GM12878 (cell line): ENCODE data around the gene HORMAD1. TPM values are rescaled to one million over a fixed set of nuclear protein-coding genes. Genes with fewer than 3 reads are reported as not detected.
A peak's percentile ranks its signal among the peaks of the same experiment; 100 is the strongest.

Source experiments
- ATAC-seq: fragments of 200-7000 bp; cut with Tn5 transposase; 3 replicates; pipeline ENCODE4 v1.9.1; 2020; ENCODE audit warnings: mild to moderate bottlenecking, moderate library complexity
- BruUV-seq: library from RNA; stranded (reverse); fragments of 400-500 nt; replicated peaks from 2 replicates; lab custom pipeline; 2021; lab: Mats Ljungman, UMichigan
- CTCF ChIA-PET: fragments of 300-600 bp; sonication (Branson Sonifier 250); formaldehyde crosslinking; extraction: SDS; loops from one replicate; lab custom pipeline; 2021; ENCODE audit warnings: inconsistent platforms; lab: Yijun Ruan, JAX
- POLR2A ChIA-PET: fragments of 350-600 bp; formaldehyde crosslinking; extraction: SDS; loops from one replicate; lab custom pipeline; 2021; ENCODE audit warnings: inconsistent platforms; lab: Charles Lee
- RAD21 ChIA-PET: fragments of 300-600 bp; sonication (Branson Sonifier 250); formaldehyde crosslinking; loops from one replicate; lab custom pipeline; 2023; ENCODE audit warnings: antibody characterized with exemption; ENCODE audit not compliant: unreplicated experiment; lab: Charles Lee
- SMC1A ChIA-PET: fragments of 300-600 bp; sonication (Branson Sonifier 250); formaldehyde crosslinking; loops from one replicate; lab custom pipeline; 2023; ENCODE audit not compliant: unreplicated experiment, uncharacterized antibody; lab: Charles Lee
- DNase-seq: peaks from one replicate; pipeline ENCODE4 v3.0.0-alpha.2; 2011; ENCODE audit warnings: low read depth, low spot score
- FAIRE-seq: peaks from 3 replicates; lab custom pipeline; 2011; peaks lifted over from hg19 to GRCh38; lab: Jason Lieb, UNC
- H2AFZ ChIP-seq: 2 replicates; pipeline ENCODE4 v1.6.0; 2011; ENCODE audit warnings: low read depth, low read length, control low read depth; ENCODE audit not compliant: control insufficient read depth
- H3K27ac ChIP-seq: 2 replicates; pipeline ENCODE4 v1.5.1; 2011; ENCODE audit warnings: control low read depth; ENCODE audit not compliant: control insufficient read depth, insufficient read depth
- H3K27me3 ChIP-seq, 2 experiments: replicated peaks in 1 of 2; 2 replicates each; pipeline versions ENCODE4 v1.6.0 to v1.6.1; 2011; ENCODE audit warnings: low read length in 1 of 2; ENCODE audit not compliant: control insufficient read depth in 2 of 2, insufficient read depth in 2 of 2
- H3K36me3 ChIP-seq, 2 experiments: 2 replicates each; pipeline ENCODE4 v1.5.1; 2011; ENCODE audit warnings: low read length in 1 of 2; ENCODE audit not compliant: control insufficient read depth in 2 of 2, insufficient read depth in 2 of 2
- H3K4me1 ChIP-seq: 2 replicates; pipeline ENCODE4 v1.6.1; 2011; ENCODE audit warnings: mild to moderate bottlenecking, low read length, moderate library complexity, mixed read lengths; ENCODE audit not compliant: control insufficient read depth, insufficient read depth
- H3K4me2 ChIP-seq: 2 replicates; pipeline ENCODE4 v1.6.0; 2011; ENCODE audit warnings: control low read depth; ENCODE audit not compliant: control insufficient read depth, insufficient read depth
- H3K4me3 ChIP-seq: fragments of 200-600 bp; sonication (generic); 2 replicates; pipeline ENCODE4 v1.5.1; 2016
- H3K79me2 ChIP-seq: 2 replicates; pipeline ENCODE4 v1.6.0; 2011; ENCODE audit warnings: low read length; ENCODE audit not compliant: control insufficient read depth, insufficient read depth
- H3K9ac ChIP-seq: 2 replicates; pipeline ENCODE4 v1.8.0; 2011; ENCODE audit warnings: low read length, control low read depth, mixed read lengths; ENCODE audit not compliant: control insufficient read depth, insufficient read depth
- H3K9me3 ChIP-seq: replicated peaks from 3 replicates; pipeline ENCODE4 v1.5.1; 2011; ENCODE audit warnings: mild to moderate bottlenecking, low read length; ENCODE audit not compliant: control insufficient read depth, insufficient read depth
- H4K20me1 ChIP-seq: 2 replicates; pipeline ENCODE4 v1.6.0; 2011; ENCODE audit not compliant: control insufficient read depth, insufficient read depth
- CHD4 ChIP-seq: fragments of 200-600 bp; sonication (generic); IDR thresholded peaks from 2 replicates; pipeline ENCODE4 v1.6.1; 2016; ENCODE audit warnings: mild to moderate bottlenecking
- JUND ChIP-seq: IDR thresholded peaks from 2 replicates; pipeline ENCODE4 v1.6.1; 2012; ENCODE audit warnings: low read depth, mild to moderate bottlenecking, low read length, improper control_type of control experiment, moderate library complexity
- PAX5 ChIP-seq: IDR thresholded peaks from 2 replicates; pipeline ENCODE4 v1.6.1; 2011; ENCODE audit warnings: low read depth, low read length, borderline replicate concordance
- RAD51 ChIP-seq: fragments of 450-650 bp; IDR thresholded peaks from 2 replicates; pipeline ENCODE4 v1.6.1; 2016; ENCODE audit warnings: moderate library complexity, mild to moderate bottlenecking, inconsistent platforms
- SMAD5 ChIP-seq: IDR thresholded peaks from 2 replicates; pipeline ENCODE4 v1.6.1; 2016; ENCODE audit warnings: antibody characterized with exemption, low read depth
- YY1 ChIP-seq: IDR thresholded peaks from 2 replicates; pipeline ENCODE4 v1.6.1; 2011; ENCODE audit warnings: low read depth, mild to moderate bottlenecking, low read length
- WGBS: methylation state at CpG from one replicate; pipeline ENCODE4 v1.1.6; 2016; ENCODE audit warnings: low lambda C conversion rate; ENCODE audit not compliant: insufficient replicate concordance, insufficient coverage; ENCODE audit errors: missing lambda C conversion rate; 5-methylcytosine and 5-hydroxymethylcytosine counted together
- in situ Hi-C: fragments of 300-500 bp; cut with MboI; formaldehyde crosslinking; loops from 9 replicates; pipeline ENCODE4 v1.14.3; 2018; ENCODE audit warnings: mixed read lengths
- intact Hi-C: fragments of 100-400 bp; cut with micrococcal nuclease; formaldehyde crosslinking; loops from one replicate; pipeline ENCODE4 v1.14.2; 2022; ENCODE audit not compliant: unreplicated experiment
- polyA plus RNA-seq, 11 experiments: library from polyadenylated mRNA; depleted of rRNA in 4 of 11; unstranded in 6 of 11; stranded (reverse) in 5 of 11; fragments of >200 nt; fragmentation: Nextera tagmentation in 4 of 11; fragmentation: Illumina TruSeq in 1 of 11; extraction: Ambion mirVana in 4 of 11; extraction: Trizol in 1 of 11; gene quantifications; 1 replicate in 1 of 11; 2 replicates in 10 of 11; pipeline versions ENCODE4 v1.2.1 to v1.2.3, GENCODE V29; 2011 to 2016; ENCODE audit warnings: inconsistent platforms in 2 of 11, missing spikeins in 2 of 11, low read depth in 1 of 11
- total RNA-seq, 4 experiments: library from RNA; depleted of rRNA in 3 of 4; stranded (reverse); fragments of >200 nt in 3 of 4; fragmentation: Illumina TruSeq in 1 of 4; extraction: Trizol in 1 of 4; gene quantifications; 2 replicates each; pipeline versions ENCODE4 v1.2.1 to v1.2.3, GENCODE V29; 2013 to 2021

Gene HORMAD1
- total and polyA plus RNA-seq, 10 of the 15 experiments (the other 5 are each of a cell fraction or from before 2014, with no cell fraction given) = 0.08 to 0.22 (median 0.20) TPM; not detected in 6

DNA sequence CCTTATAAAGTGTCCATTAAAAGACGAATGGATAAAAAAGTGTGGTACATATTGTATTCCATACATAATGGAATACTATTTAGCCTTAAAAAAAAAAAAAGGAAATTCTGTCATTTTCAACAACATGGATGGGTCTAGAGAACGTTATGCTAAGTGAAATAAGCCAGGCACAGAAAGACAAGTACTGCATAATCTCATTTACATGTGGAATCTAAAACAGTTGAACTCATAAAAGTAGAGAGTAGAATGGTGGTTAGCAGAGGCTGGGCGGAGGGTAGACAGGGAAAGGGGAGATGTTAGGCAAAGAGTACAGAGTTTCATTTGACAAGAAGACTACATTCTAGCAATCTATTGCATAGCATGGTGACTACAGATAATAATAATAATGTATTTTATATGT lies 42.3 kb upstream of the HORMAD1 start:
- no peak for FAIRE-seq
- no peak for DNase-seq
- in situ Hi-C loops = no loop called here
- SMC1A ChIA-PET = interaction anchor here (0.9 to 2.1 kb wide), 5 partner anchors 10 to 159 kb away, joined by 3 to 8 read pairs (median 5); no protein-coding TSS in a partner anchor
- ATAC-seq = no peak
- BruUV-seq = no TSS peak
- intact Hi-C loops = loop anchor here (5.0 to 10.0 kb wide), 5 partner anchors 49 to 212 kb away; partner anchors contain the start of genes ARNT, CERS2 and ENSA
- TF ChIP-seq YY1 (no peak), SMAD5 (no peak), JUND (no peak), RAD51 (no peak)
- no peak overlapping the region for H2AFZ ChIP-seq
- peaks cover 44% of the 10 kb centered on the region for H3K79me2 ChIP-seq
- WGBS = 56% methylated on average over 3 of the region's 3 CpGs
- H3K27ac ChIP-seq = no peak overlapping the region
- H3K4me3 ChIP-seq = peak overlapping the region; percentile 21
- no peak overlapping the region for H3K9ac ChIP-seq
- peaks cover 9% of the 10 kb centered on the region for H3K4me1 ChIP-seq
- peaks cover 5% of the 10 kb centered on the region; the same call in 2 of the 3 replicates for H3K9me3 ChIP-seq
- POLR2A ChIA-PET = interaction anchor here (1.1 kb wide), 1 partner anchor 199 kb away, joined by 3 read pairs; no protein-coding TSS in a partner anchor
- peak overlapping the region; percentile 66 for H3K4me2 ChIP-seq
- CTCF ChIA-PET = interaction anchor here (1.0 to 1.8 kb wide), 3 partner anchors 45 to 202 kb away, joined by 4 to 8 read pairs (median 5); partner anchors contain the start of gene CTSK
- H3K36me3 ChIP-seq = peaks cover 0 to 7% of the 10 kb centered on the region in 2 experiments; a peak in 2 of 4 replicates
- RAD21 ChIA-PET = interaction anchor here (0.8 to 3.3 kb wide), 5 partner anchors 22 to 200 kb away, joined by 3 to 21 read pairs (median 5); no protein-coding TSS in a partner anchor
- H4K20me1 ChIP-seq = no peaks in the 10 kb centered on the region; the same call in 1 of the 2 replicates
- no peaks in the 10 kb centered on the region for H3K27me3 ChIP-seq

DNA sequence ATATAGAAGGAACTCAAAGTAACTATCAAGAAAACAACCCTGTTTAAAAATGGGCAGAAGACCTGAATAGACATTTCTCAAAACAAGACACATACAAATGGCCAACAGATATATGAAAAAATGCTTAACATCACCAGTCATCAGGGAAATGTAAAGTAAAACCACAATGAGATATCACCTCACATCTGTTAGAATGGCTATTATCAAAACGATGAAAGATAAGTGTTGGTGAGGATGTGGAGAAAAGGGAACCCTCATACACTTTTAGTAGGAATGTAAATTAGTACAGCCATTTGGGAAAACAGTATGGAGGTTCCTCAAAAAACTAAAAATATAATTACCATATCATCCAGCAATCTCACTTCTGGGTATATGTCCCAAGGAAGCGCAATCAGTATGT lies 41.9 kb upstream of the HORMAD1 start:
- H3K79me2 ChIP-seq = peaks cover 44% of the 10 kb centered on the region
- H3K4me2 ChIP-seq = peak overlapping the region; percentile 66
- FAIRE-seq (no peak), ATAC-seq (no peak), DNase-seq (no peak)
- ChIA-PET RAD21 (no interaction called here), CTCF (no interaction called here), SMC1A (interaction anchor here (0.9 to 2.0 kb wide), 3 partner anchors 10 to 112 kb away, joined by 3 to 5 read pairs (median 4); no protein-coding TSS in a partner anchor), POLR2A (no interaction called here)
- H3K27ac ChIP-seq = no peak overlapping the region
- peaks cover 5% of the 10 kb centered on the region; the same call in 2 of the 3 replicates for H3K9me3 ChIP-seq
- intact Hi-C loops = loop anchor here (5.0 to 10.0 kb wide), 5 partner anchors 50 to 212 kb away; partner anchors contain the start of genes ARNT, CERS2 and ENSA
- TF ChIP-seq PAX5 (no peak), CHD4 (no peak)
- peaks cover 9% of the 10 kb centered on the region for H3K4me1 ChIP-seq
- WGBS = 66% methylated on average over 2 of the region's 2 CpGs
- H3K36me3 ChIP-seq = peaks cover 0 to 11% of the 10 kb centered on the region in 2 experiments; a peak in 3 of 4 replicates
- no TSS peak for BruUV-seq
- in situ Hi-C loops = no loop called here
- no peaks in the 10 kb centered on the region for H3K27me3 ChIP-seq
- no peak overlapping the region for H3K9ac ChIP-seq
- H4K20me1 ChIP-seq = no peaks in the 10 kb centered on the region; the same call in 1 of the 2 replicates
- H2AFZ ChIP-seq = no peak overlapping the region
- peak overlapping the region; percentile 21 for H3K4me3 ChIP-seq
